Adipocyte (in vitro differentiated cells): ENCODE measurements around the gene CPZ.

Source experiments
- DNase-seq: peaks from one replicate; pipeline ENCODE4 v3.0.0-alpha.2; 2015; ENCODE audit warnings: low read depth
- H3K27me3 ChIP-seq: replicated peaks from 2 replicates; pipeline ENCODE4 v1.7.0; 2013; ENCODE audit warnings: mild to moderate bottlenecking, low read length, moderate library complexity; ENCODE audit not compliant: control insufficient read depth, insufficient read depth
- H3K36me3 ChIP-seq: 2 replicates; pipeline ENCODE4 v1.7.0; 2013; ENCODE audit warnings: low read length, mild to moderate bottlenecking, moderate library complexity; ENCODE audit not compliant: control insufficient read depth, insufficient read depth, severe bottlenecking
- H3K4me1 ChIP-seq: 2 replicates; pipeline ENCODE4 v1.7.0; 2013; ENCODE audit warnings: mild to moderate bottlenecking, low read length, moderate library complexity; ENCODE audit not compliant: control insufficient read depth, insufficient read depth
- H3K4me3 ChIP-seq: 2 replicates; pipeline ENCODE4 v1.7.0; 2013; ENCODE audit warnings: mild to moderate bottlenecking, low read length, moderate library complexity
- H3K9ac ChIP-seq: 2 replicates; pipeline ENCODE4 v1.7.0; 2013; ENCODE audit warnings: mild to moderate bottlenecking, low read length, moderate library complexity
- H3K9me3 ChIP-seq: 2 replicates; pipeline ENCODE4 v1.7.0; 2013; ENCODE audit warnings: mild to moderate bottlenecking, low read length, moderate library complexity; ENCODE audit not compliant: control insufficient read depth

The CPZ gene

DNA sequence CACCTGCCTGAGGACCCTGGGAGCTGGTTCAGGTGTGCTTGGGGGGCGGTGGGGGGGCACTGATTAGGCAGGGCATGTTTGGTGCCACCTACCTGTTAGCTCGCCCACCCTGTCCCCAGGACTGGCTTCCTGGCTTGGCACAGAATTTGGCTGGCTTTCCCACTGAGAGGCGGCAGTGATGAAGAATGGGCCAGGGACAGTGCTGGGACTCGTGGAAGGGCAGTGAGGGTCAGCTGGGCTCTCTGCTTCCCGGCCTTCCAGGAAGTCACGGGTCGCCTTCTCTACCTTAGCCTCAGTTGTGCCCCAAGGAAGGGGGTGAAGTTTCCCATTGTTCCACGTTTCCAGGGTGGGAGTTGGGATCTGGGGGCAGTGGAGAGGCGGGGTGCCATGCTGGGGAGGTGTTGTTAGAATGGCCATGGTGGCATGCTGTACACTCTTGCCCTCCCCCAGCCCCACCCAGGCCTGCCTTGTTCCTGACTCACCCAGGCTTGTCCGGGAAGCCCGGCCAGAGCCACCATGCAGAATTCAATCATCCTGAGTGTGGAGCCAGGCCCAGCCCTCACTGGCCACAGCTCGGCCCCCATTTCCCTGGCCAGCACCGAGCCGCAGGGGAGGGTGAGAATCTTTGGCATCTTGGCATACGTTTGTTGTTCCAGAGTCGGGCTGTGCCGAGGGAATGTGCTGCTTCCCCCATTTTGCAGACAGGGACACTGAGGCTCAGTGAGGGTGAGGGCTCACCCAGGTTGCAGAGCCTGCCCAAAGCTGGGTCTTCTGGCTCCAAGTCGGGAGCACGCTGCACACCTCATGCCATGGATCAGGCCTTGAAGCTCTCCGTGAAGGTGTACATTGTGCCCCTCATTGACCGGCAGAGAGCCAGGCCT lies 34.2 kb upstream of the CPZ start:
- Histone ChIP-seq H3K9ac (no peak overlapping the region), H3K4me1 (peaks cover 14% of the 10 kb centered on the region), H3K4me3 (no peak overlapping the region), H3K27me3 (no peaks in the 10 kb centered on the region), H3K36me3 (no peaks in the 10 kb centered on the region), H3K9me3 (no peaks in the 10 kb centered on the region)
- peak; percentile 40 for DNase-seq

DNA sequence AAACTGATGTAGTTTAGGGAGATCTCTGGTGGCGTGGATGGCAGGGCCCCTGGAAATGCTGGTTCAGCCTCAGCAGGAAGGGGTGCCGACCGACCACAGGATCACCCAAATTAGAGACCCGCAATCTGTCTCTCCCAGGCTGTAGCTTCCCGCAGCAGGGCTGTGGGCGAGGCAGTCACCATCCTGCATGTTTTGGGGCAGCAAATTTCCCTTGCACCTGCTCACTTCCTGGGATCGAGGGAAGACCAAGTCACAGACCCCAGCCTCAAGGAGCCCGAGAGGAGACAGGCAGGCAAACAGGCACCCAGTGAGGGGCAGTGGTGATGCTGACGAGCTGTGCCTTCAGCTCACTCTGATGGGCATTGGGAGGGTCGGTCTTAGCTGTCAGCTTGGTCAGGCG lies 33.6 kb upstream of the CPZ start:
- Histone ChIP-seq H3K27me3 (no peaks in the 10 kb centered on the region), H3K4me1 (peaks cover 14% of the 10 kb centered on the region), H3K9me3 (no peaks in the 10 kb centered on the region), H3K36me3 (no peaks in the 10 kb centered on the region), H3K4me3 (no peak overlapping the region), H3K9ac (no peak overlapping the region)
- DNase-seq: no peak

DNA sequence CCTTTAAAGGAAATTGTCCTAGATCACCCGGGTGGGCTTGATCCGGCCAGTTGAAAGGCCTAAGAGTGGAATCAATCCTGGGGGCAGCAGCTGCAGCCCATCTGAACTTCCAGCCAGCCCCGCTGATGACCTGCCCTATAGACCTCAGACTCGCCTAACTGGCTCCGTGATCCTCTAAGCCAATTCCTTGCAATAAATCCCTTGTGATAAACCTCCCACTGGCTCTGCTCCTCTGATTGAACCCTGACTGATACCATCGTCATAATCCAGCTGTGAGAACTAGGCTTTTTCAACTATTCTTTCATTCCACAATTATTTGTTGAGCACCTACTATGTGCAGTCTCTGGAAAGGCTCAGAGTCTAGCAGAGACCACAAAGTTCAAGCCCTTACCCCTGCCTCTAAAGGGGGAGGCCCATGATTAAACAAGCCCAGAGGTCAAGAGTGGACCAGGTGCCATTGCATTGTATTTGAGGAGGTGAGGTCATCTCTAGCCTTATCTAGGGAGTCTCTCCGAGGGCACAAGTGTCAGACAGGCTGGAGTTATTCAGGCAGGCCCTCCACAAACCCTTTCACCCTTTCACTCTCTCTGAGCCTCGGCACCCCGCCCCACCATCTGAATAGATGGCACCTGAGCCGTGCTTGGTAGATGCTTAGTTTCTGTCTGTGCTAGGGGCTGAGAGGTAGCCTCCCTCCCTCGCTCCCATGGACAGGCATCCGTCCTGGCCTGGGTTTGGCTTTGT lies 32.9 kb upstream of the CPZ start:
- H3K4me1 ChIP-seq: peaks cover 14% of the 10 kb centered on the region
- no peaks in the 10 kb centered on the region for H3K27me3 ChIP-seq
- H3K36me3 ChIP-seq: no peaks in the 10 kb centered on the region
- no peaks in the 10 kb centered on the region for H3K9me3 ChIP-seq
- H3K9ac ChIP-seq: no peak overlapping the region
- DNase-seq: no peak
- no peak overlapping the region for H3K4me3 ChIP-seq

DNA sequence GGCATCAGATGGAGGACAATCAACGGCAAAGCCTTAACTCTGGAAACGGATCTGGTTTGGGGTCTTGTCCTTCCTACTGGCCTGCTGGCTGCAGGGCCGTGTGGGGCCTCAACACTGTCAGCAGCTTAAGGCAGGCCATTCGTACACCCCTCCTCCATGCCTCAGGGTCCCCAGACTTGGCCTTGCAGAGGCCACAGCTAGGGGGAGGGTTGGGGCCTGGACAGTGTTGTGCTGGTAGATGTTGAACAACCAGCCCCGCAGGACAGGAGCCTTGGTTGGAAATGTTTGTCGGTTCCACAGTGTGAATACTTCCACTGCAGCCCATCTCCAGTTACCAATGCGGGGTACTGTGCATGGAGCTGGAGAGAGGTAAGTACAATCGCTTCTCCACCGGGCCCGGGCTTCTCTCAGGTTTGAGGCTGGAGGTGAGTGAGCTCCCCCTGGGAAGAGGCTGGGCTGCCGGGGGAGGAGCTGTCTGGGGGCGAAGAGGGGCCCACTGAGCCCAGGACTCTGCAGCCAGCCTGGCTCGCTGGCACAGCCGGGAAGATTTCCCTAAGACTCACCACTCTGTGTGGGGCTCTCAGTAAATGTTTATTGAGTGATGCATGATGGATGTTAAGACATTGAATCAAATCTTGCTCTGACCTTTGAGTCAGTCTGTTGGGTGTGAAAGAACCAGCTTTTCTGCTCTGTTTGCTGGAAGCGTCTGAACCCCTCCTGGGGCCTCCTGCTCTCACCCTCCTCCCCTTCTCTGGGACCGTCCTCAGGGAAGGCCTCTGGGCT lies 32.1 kb upstream of the CPZ start:
- no peaks in the 10 kb centered on the region for H3K36me3 ChIP-seq
- DNase-seq: peak; percentile 43

DNA sequence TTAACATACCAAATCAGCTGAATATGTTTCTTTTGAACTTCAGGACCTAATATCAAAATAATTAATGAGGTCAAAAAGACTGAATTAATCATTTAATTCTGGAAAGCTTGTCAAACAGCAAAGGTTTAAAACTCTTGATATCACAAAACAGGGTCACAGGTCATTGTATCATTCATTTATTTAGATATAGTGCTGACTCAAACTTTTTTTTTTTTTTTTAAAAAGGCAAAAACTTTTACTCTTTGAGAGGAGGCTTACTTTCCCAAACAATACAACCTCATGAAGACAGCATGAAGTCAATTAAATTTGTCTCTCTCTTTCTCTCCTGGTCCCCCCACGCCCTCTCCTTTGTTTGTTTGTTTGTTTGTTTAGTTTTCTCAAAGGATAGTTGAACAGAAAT lies 28.0 kb upstream of the CPZ start:
- Histone ChIP-seq H3K4me1 (peaks cover 3% of the 10 kb centered on the region), H3K9ac (no peak overlapping the region), H3K9me3 (no peaks in the 10 kb centered on the region), H3K27me3 (peaks cover 10% of the 10 kb centered on the region), H3K36me3 (no peaks in the 10 kb centered on the region), H3K4me3 (no peak overlapping the region)
- no peak for DNase-seq

More for the DNA sequence above, 32.1 kb upstream of the CPZ start:
- Histone ChIP-seq H3K9me3 (no peaks in the 10 kb centered on the region), H3K4me3 (no peak overlapping the region), H3K27me3 (no peaks in the 10 kb centered on the region), H3K9ac (no peak overlapping the region), H3K4me1 (peaks cover 14% of the 10 kb centered on the region)

DNA sequence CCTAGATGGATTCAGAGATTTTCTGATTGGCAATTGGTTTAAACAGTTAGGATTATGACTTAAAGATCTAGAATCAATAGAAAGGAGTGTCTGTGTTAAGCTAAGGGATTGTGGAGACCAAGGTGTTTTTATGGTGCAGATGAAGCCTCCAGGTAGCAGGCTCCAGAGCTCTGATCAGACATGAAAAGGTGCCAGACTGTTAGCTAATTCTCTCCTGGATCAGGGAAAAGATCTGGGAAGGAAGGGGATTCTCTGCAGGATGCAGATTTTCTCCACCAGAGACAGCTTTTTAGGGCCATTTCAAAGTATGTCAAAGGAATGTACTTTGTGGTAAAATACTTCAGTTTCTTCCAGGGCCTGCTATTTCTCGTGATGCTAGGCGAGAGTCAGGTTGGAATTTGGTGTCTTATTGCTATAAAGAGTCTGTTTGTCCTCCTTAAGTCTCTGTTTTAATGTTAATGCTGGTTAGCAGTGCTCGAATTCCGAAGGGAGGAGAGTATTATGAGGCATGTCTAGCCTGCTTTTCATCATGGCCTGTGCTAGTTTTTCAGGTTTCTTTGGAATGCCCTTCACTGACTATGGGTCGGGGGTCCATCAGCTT lies 24.4 kb upstream of the CPZ start:
- H3K4me1 ChIP-seq: no peaks in the 10 kb centered on the region
- peak; percentile 62 for DNase-seq

DNA sequence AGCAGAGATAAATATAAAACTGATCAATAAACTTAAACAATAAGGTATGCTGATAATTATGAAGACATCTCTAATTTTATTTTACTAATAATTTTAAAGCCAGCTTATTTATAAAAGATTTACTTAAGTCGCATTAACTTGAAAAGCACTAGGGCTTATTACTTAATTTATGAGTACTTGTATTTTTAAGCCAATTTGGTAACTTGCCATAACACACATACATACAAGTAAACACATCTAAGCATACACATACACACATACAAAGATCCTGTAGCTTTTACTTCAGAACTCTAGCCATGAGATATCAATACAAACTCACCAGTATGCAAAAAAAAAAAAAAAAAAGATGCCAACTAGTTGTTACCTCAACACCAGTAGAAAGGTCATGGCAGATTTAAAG lies 22.4 kb upstream of the CPZ start:
- no peak overlapping the region for H3K9ac ChIP-seq
- H3K36me3 ChIP-seq: no peaks in the 10 kb centered on the region
- H3K27me3 ChIP-seq: peaks cover 22% of the 10 kb centered on the region
- no peaks in the 10 kb centered on the region for H3K4me1 ChIP-seq
- H3K4me3 ChIP-seq: no peak overlapping the region
- no peaks in the 10 kb centered on the region for H3K9me3 ChIP-seq
- DNase-seq: no peak

More for the DNA sequence above, 24.4 kb upstream of the CPZ start:
- Histone ChIP-seq H3K36me3 (no peaks in the 10 kb centered on the region), H3K27me3 (peaks cover 15% of the 10 kb centered on the region), H3K9me3 (no peaks in the 10 kb centered on the region), H3K4me3 (no peak overlapping the region), H3K9ac (no peak overlapping the region)

DNA sequence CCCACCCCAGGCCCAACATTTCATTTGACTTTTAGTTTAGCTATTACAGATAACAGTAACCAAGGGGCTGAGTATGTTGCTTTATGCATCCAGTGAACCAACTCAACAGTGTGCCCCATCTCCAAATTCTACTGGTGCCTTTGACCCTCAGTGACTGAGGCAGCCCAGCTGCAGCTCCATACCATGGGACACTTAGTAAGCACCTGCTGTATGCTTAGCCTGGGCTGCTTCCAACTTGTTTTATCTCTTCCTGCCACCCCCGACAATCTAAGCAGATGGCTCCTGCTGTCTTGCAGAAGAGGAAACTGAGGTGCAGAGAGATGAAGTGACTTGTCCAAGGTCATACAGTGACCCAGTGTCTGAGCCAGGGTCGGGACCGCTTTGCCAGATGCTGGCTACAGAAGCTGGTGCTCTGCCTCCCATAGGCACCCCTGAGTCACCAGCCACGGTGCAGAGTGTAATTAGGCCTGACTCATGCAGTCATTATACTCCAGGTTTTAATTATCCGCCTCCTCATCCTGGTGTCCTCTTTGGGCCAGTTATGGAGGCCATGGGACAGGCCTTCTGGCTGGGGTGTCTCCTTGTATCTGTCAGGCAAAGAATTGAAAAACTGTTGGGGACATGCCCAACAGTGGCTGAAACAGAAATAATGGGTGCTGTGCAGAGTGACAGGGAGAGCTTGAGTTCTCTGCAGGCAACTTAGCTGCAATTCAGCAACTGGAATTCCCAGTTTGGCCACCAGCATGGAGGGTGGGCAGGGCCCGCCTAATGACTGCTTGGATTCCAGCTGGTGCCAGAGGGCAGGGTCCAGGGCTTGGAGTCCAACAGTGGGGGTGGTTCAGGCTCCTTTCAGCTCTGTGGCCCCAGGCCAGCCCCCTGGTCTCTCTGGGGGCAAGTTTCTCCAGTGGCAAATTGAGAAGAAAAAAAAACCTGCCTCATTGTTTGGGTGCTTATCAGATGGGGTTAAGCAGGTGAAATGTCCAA lies 20.6 kb upstream of the CPZ start:
- H3K9me3 ChIP-seq: no peaks in the 10 kb centered on the region
- H3K4me1 ChIP-seq: no peaks in the 10 kb centered on the region
- H3K4me3 ChIP-seq: no peak overlapping the region
- no peaks in the 10 kb centered on the region for H3K36me3 ChIP-seq
- no peak for DNase-seq
- H3K9ac ChIP-seq: no peak overlapping the region
- peaks cover 27% of the 10 kb centered on the region for H3K27me3 ChIP-seq

DNA sequence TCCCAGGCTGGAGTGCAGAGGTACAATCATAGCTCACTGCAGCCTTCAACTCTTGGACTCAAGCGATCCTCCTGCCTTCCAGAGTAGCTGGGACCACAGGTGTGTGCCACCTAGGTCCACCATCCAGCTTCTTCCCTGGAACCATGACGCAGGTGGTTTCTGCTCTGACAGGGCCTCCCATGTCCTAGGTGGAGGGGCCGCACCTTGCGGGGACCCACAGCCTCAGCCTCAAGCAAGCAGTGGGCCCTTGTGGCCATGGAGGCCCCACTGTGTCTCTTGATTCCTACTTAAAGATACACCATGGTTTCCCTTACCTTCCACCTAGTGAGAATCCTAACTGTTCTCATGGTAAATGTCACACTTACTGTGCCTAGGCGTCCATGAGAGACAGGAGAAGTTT lies 19.3 kb upstream of the CPZ start:
- H3K9me3 ChIP-seq: no peaks in the 10 kb centered on the region
- H3K4me1 ChIP-seq: no peaks in the 10 kb centered on the region
- no peak for DNase-seq
- H3K27me3 ChIP-seq: peaks cover 32% of the 10 kb centered on the region
- H3K9ac ChIP-seq: no peak overlapping the region
- no peak overlapping the region for H3K4me3 ChIP-seq
- no peaks in the 10 kb centered on the region for H3K36me3 ChIP-seq

DNA sequence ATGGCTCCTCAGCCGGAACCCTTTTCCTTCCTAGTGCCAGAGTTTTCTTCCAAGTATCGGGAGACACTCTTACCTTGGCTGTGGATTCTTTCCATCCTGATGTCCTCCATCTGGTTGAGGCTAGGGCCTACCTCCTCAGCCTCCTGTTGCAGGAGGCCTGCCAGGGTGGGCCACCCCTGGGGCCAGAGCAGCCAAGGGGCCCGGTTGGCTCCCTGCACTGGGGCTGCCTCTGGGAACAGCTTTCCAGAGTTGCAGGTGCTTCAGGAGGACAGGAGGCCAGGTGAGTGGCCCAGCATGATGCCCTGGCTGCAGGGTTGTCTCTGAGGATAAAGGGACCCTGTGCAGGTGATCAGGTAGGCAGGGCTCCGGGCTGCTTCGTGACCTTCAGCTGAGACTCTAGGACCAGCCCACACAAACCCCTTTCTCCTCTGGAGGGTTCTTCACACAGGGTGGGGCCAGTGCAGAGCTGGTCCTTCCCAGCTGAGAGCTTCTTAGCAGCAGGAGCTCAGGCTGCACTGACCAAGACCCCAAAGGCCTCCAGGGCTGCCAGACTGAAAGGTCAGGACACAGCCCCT lies 17.7 kb upstream of the CPZ start:
- Histone ChIP-seq H3K4me1 (no peaks in the 10 kb centered on the region), H3K4me3 (no peak overlapping the region), H3K27me3 (peaks cover 48% of the 10 kb centered on the region), H3K9ac (no peak overlapping the region), H3K36me3 (no peaks in the 10 kb centered on the region), H3K9me3 (no peaks in the 10 kb centered on the region)
- DNase-seq: no peak
